Measurements from ENCODE around the gene REC8. TPM values are rescaled to one million over a fixed set of nuclear protein-coding genes. Genes with fewer than 3 reads are reported as not detected.

REC8 gene
- total and polyA plus RNA-seq, 2 of the 4 experiments (the other 2 are of a cell fraction), result 0.36 to 3.5 TPM

DNA sequence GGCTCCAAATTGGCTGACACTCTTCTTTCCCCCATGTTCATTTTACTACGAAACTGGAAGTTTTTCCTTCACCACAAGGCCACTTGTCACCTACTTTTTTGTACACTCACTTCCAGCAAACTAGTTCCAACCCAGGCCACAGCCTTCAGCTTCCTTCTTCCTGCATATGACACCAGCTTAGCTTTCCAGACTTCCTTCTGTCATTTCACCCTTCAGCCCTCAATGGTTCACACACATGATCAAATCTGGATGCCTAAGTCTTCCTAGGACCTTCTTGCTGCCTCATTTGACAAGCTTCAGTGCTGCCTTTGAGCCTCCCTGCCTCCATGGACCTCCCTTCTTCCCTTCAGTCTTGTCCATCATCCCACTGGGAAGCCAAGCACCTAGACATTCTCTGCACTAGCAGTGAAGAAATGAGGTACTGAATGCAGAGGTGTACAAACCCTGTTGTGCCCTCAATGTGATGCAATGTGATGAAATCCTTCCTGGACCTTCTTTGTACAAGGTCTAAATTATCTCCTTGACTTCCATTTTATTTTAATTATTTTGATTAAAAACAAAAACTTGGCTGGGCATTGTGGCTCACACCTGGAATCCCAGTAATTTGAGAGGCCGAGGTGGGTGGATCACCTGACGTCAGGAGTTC, 4.3 kb upstream of the REC8 start:
- Histone ChIP-seq H4K91ac (ENCODE audit: insufficient read depth, low read depth, low read length) (no peak overlapping the region), H4K20me1 (ENCODE audit: insufficient read depth, low read length) (no peaks in the 10 kb centered on the region), H3K9me1 (ENCODE audit: insufficient read depth, low read length) (peaks cover 5% of the 10 kb centered on the region; the same call in 1 of the 2 replicates), H3K4ac (ENCODE audit: low read depth, low read length) (no peak overlapping the region), H3K18ac (ENCODE audit: low read depth, low read length) (no peak overlapping the region), H3K36me3 (ENCODE audit: control insufficient read depth, insufficient read depth, low read length) (peaks cover 55% of the 10 kb centered on the region), H4K8ac (ENCODE audit: low read depth in 2 of 2, low read length in 2 of 2) (no peak overlapping the region), H2BK120ac (ENCODE audit: low read depth, low read length) (no peak overlapping the region), H2AK9ac (replicated peaks; ENCODE audit: low read depth, low read length, poor library complexity) (no peak overlapping the region), H2AFZ (replicated peaks; ENCODE audit: low read length, poor library complexity) (no peak overlapping the region), H2BK5ac (ENCODE audit: low read depth, low read length, poor library complexity, severe bottlenecking) (no peak overlapping the region), H3K9me3 (ENCODE audit: control insufficient read depth, insufficient read depth, low read length) (no peaks in the 10 kb centered on the region), H2AK5ac (ENCODE audit: low read depth, low read length) (no peak overlapping the region), H3K14ac (replicated peaks; ENCODE audit: low read depth, low read length) (no peak overlapping the region), H3K23ac (ENCODE audit: low read depth, low read length) (no peak overlapping the region), H2BK20ac (ENCODE audit: low read depth, low read length) (no peak overlapping the region), H3K4me2 (ENCODE audit: low read depth, low read length) (no peak overlapping the region), H3K9ac (ENCODE audit: low read depth, low read length) (no peak overlapping the region), H3K56ac (ENCODE audit: extremely low read depth, insufficient read depth, low read length) (no peak overlapping the region), H3K79me1 (ENCODE audit: low read depth in 1 of 2, low read length in 2 of 2) (peaks cover 6 to 25% of the 10 kb centered on the region in 2 experiments; a peak in 3 of 4 replicates), H3K27ac (ENCODE audit: insufficient read depth, low read length) (no peak overlapping the region), H4K5ac (ENCODE audit: low read depth, low read length) (no peak overlapping the region), H3K27me3 (ENCODE audit: control insufficient read depth, insufficient read depth, low read length) (no peaks in the 10 kb centered on the region), H3K4me1 (ENCODE audit: control insufficient read depth, insufficient read depth, low read length) (no peaks in the 10 kb centered on the region), H2BK15ac (ENCODE audit: low read depth, low read length) (no peak overlapping the region), H3K4me3 (ENCODE audit: insufficient read depth, low read depth, low read length) (no peak overlapping the region)
- CTCF ChIA-PET, result no interaction called here
- POLR2A ChIA-PET (ENCODE audit: unreplicated experiment), result no interaction called here
- in situ Hi-C loops (cut with MboI; ENCODE audit: low sequenced_read_pairs), result no loop called here
- dilution Hi-C loops (cut with HindIII; ENCODE audit: low sequenced_read_pairs, unreplicated experiment), result no loop called here
- intact Hi-C loops (cut with micrococcal nuclease), result no loop called here
- WGBS, 2 experiments (ENCODE audit: extremely low coverage in 2 of 2, insufficient read length in 1 of 2), result 100% methylated on average over 1 of the region's 3 CpGs; no CpG with 5 or more reads in 1 of the 2 experiments
- no TSS peak for BruUV-seq (replicated peaks)
- ATAC-seq (ENCODE audit: low read depth) (no peak), DNase-seq (no peak)
- TF ChIP-seq CEBPB (IDR thresholded peaks at IDR 0.05; ENCODE audit: low read depth, low read length), result 0 out of 2 replicates have a peak, but pooled peaks have one; percentile 46
- TF ChIP-seq FOS (IDR thresholded peaks at IDR 0.05; ENCODE audit: low read depth, low read length), result no peak
- TF ChIP-seq, protein P1, sequence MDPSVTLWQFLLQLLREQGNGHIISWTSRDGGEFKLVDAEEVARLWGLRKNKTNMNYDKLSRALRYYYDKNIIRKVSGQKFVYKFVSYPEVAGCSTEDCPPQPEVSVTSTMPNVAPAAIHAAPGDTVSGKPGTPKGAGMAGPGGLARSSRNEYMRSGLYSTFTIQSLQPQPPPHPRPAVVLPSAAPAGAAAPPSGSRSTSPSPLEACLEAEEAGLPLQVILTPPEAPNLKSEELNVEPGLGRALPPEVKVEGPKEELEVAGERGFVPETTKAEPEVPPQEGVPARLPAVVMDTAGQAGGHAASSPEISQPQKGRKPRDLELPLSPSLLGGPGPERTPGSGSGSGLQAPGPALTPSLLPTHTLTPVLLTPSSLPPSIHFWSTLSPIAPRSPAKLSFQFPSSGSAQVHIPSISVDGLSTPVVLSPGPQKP (IDR thresholded peaks at IDR 0.05; ENCODE audit: borderline replicate concordance, low read depth, low read length), result no peak
